Activated T-helper 17 cell treated with anti-CD3 and anti-CD28 coated beads, Interleukin-2, amount 50 U/mL, for 72 hours (primary cell): ENCODE results near the gene NTF4. TPM values are rescaled to one million over a fixed set of nuclear protein-coding genes. Genes with fewer than 3 reads are reported as not detected.
A peak's percentile ranks its signal among the peaks of the same experiment; 100 is the strongest.

ENCODE experiments used
- ATAC-seq: fragments of 150-1000 bp; cut with Tn5 transposase; replicated peaks from 2 replicates; pipeline ENCODE4 v1.10.0; 2021; ENCODE audit warnings: mild to moderate bottlenecking, moderate library complexity
- H3K27ac Mint-ChIP-seq: one replicate; pipeline ENCODE4 v1.8.0; 2022; ENCODE audit warnings: mixed read lengths
- H3K27me3 Mint-ChIP-seq: one replicate; pipeline ENCODE4 v1.8.0; 2022; ENCODE audit warnings: mixed read lengths
- H3K36me3 Mint-ChIP-seq: one replicate; pipeline ENCODE4 v1.8.0; 2022; ENCODE audit warnings: low read depth, mild to moderate bottlenecking, mixed read lengths
- H3K4me1 Mint-ChIP-seq: one replicate; pipeline ENCODE4 v1.8.0; 2022; ENCODE audit warnings: mixed read lengths
- H3K4me3 Mint-ChIP-seq: one replicate; pipeline ENCODE4 v1.8.0; 2022; ENCODE audit warnings: mild to moderate bottlenecking, mixed read lengths
- H3K9me3 Mint-ChIP-seq: one replicate; pipeline ENCODE4 v1.8.0; 2022; ENCODE audit warnings: mixed read lengths
- total RNA-seq, 2 donors: library from RNA; stranded (reverse); gene quantifications; one replicate each; pipeline ENCODE4 v1.2.3, GENCODE V29; 2022

The NTF4 gene, protein sequence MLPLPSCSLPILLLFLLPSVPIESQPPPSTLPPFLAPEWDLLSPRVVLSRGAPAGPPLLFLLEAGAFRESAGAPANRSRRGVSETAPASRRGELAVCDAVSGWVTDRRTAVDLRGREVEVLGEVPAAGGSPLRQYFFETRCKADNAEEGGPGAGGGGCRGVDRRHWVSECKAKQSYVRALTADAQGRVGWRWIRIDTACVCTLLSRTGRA
- total RNA-seq = not detected

- H3K4me1 Mint-ChIP-seq = no peaks in the 10 kb centered on the region
- no peaks in the 10 kb centered on the region for H3K9me3 Mint-ChIP-seq
- H3K4me3 Mint-ChIP-seq = no peak within 1 kb of the TSS
- no peak for ATAC-seq
- H3K36me3 Mint-ChIP-seq = no peaks in the 10 kb centered on the region
- H3K27ac Mint-ChIP-seq = no peak within 1 kb of the TSS
- H3K27me3 Mint-ChIP-seq = peaks cover 40% of the 10 kb centered on the region
Observed at GRCh38 chr19:49064768-49065611, at the start of gene NTF4. NTF4 (minus strand) TSS chr19:49064818; CDS start chr19:49061997, 2,821 bp downstream.

- H3K9me3 Mint-ChIP-seq = no peaks in the 10 kb centered on the region
Observed at GRCh38 chr19:49113762-49114629, 49.4 kb upstream of the NTF4 start, which contains the start of gene LIN7B. LIN7B (plus strand) TSS chr19:49114370; CDS start chr19:49114405, 35 bp downstream.

GRCh38 chr19:49111218-49111998 lies 46.8 kb upstream of the NTF4 start:
- H3K27me3 Mint-ChIP-seq = no peaks in the 10 kb centered on the region
- H3K27ac Mint-ChIP-seq = no peak overlapping the region
- H3K9me3 Mint-ChIP-seq = no peaks in the 10 kb centered on the region
- H3K36me3 Mint-ChIP-seq = peaks cover 28% of the 10 kb centered on the region
- peaks cover 16% of the 10 kb centered on the region for H3K4me1 Mint-ChIP-seq
- H3K4me3 Mint-ChIP-seq = no peak overlapping the region
- no peak for ATAC-seq

More at GRCh38 chr19:49113762-49114629, 49.4 kb upstream of the NTF4 start, which contains the start of gene LIN7B:
- ATAC-seq = peak; percentile 81
- peak within 1 kb of the TSS; percentile 89 for H3K4me3 Mint-ChIP-seq
- H3K36me3 Mint-ChIP-seq = peaks cover 5% of the 10 kb centered on the region
- H3K4me1 Mint-ChIP-seq = peaks cover 17% of the 10 kb centered on the region
- H3K27me3 Mint-ChIP-seq = no peaks in the 10 kb centered on the region
- H3K27ac Mint-ChIP-seq = peak within 1 kb of the TSS; percentile 66

DNA sequence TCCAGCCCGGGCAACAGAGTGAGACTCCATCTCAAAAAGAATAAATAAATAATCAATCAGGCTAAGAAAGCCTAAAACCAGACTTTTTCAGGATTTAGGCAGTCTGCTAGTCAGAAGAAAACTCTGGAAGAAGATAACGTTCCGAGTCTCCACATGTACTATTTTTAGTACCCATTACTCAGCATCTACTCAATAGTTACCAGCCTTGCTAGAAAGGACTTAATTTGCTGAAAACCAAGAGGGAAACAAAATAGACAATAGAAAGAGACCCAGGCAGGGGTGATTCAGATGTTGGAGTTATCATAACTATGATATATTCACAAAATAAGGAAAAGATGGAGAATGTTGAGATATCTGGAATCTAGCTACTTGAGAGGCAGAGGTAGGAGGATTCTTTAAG lies 45.9 kb upstream of the NTF4 start:
- no peaks in the 10 kb centered on the region for H3K9me3 Mint-ChIP-seq
- H3K27me3 Mint-ChIP-seq = no peaks in the 10 kb centered on the region
- ATAC-seq = no peak

GRCh38 chr19:49109569-49110233 lies 45.1 kb upstream of the NTF4 start:
- ATAC-seq = no peak
- Mint-ChIP-seq H3K27ac (no peak overlapping the region), H3K4me1 (peaks cover 22% of the 10 kb centered on the region), H3K36me3 (peaks cover 45% of the 10 kb centered on the region), H3K27me3 (no peaks in the 10 kb centered on the region), H3K4me3 (no peak overlapping the region), H3K9me3 (no peaks in the 10 kb centered on the region)

More for the DNA sequence above, 45.9 kb upstream of the NTF4 start:
- Mint-ChIP-seq H3K4me3 (no peak overlapping the region), H3K27ac (peak overlapping the region; percentile 41), H3K4me1 (peaks cover 16% of the 10 kb centered on the region), H3K36me3 (peaks cover 36% of the 10 kb centered on the region)

DNA sequence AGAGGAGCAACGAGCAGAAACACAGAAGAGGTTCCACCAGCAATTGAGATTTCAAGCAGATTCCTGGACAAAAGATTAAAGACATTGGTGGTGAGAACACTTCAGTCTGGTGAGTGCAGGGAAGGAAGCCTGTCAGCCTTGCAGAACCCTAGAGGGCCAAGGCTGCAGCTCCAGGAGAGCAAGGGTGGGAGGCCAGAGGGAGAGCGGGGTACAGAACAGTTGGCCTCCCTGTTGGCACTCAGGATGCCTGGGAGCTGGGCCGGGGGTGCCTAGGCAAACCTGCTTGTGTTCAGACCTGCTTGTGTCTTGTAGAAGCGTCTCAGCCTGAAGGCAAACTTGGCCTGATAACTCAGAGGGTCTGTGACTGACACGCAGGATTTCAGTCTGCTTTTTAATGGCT lies 44.4 kb upstream of the NTF4 start:
- no peaks in the 10 kb centered on the region for H3K27me3 Mint-ChIP-seq
- ATAC-seq = no peak
- H3K4me3 Mint-ChIP-seq = no peak overlapping the region
- peaks cover 22% of the 10 kb centered on the region for H3K4me1 Mint-ChIP-seq
- H3K36me3 Mint-ChIP-seq = peaks cover 52% of the 10 kb centered on the region
- no peaks in the 10 kb centered on the region for H3K9me3 Mint-ChIP-seq
- H3K27ac Mint-ChIP-seq = peak overlapping the region; percentile 15

DNA sequence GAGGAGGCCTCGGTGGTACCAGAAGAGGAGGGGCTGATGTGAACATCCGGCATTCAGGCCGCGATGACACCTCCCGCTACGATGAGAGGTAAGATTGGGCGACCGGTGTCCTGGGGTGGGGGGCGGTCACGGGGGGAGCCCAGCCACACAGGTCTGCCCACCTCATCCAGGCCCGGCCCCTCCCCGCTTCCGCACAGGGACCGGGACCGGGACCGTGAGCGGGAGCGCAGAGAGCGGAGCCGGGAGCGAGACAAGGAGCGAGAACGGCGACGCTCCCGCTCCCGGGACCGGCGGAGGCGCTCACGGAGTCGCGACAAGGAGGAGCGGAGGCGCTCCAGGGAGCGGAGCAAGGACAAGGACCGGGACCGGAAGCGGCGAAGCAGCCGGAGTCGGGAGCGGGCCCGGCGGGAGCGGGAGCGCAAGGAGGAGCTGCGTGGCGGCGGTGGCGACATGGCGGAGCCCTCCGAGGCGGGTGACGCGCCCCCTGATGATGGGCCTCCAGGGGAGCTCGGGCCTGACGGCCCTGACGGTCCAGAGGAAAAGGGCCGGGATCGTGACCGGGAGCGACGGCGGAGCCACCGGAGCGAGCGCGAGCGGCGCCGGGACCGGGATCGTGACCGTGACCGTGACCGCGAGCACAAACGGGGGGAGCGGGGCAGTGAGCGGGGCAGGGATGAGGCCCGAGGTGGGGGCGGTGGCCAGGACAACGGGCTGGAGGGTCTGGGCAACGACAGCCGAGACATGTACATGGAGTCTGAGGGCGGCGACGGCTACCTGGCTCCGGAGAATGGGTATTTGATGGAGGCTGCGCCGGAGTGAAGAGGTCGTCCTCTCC lies 43.2 kb upstream of the NTF4 start:
- Mint-ChIP-seq H3K27me3 (no peaks in the 10 kb centered on the region), H3K4me3 (no peak overlapping the region), H3K9me3 (no peaks in the 10 kb centered on the region), H3K36me3 (peaks cover 57% of the 10 kb centered on the region), H3K4me1 (peaks cover 16% of the 10 kb centered on the region), H3K27ac (no peak overlapping the region)
- no peak for ATAC-seq

DNA sequence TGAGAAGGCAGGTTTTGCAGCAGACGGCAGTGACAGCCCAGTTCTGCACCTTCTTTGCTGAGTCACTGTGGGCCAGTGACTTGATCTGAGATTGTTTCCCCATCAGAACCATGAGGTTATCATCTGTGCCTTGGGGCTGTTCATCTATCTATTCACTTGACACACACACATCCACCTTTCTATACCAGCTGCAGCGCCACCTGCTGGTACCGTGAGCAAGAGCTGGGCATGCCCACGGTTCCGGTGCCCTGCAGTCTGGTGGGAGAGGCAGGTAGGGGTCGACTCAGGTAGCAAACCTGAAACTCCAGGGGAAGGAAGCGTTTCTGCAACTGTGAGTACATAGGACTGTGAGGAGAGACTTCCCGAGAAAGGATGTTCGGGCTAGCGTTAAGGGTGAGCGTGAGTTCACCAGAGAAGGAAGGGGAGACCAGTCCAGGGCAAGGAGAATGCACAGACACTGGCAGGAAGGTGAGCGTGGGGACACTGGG lies 42.1 kb upstream of the NTF4 start:
- no peak overlapping the region for H3K4me3 Mint-ChIP-seq
- H3K4me1 Mint-ChIP-seq = peaks cover 16% of the 10 kb centered on the region
- no peak overlapping the region for H3K27ac Mint-ChIP-seq
- no peaks in the 10 kb centered on the region for H3K9me3 Mint-ChIP-seq
- H3K27me3 Mint-ChIP-seq = no peaks in the 10 kb centered on the region
- peaks cover 65% of the 10 kb centered on the region for H3K36me3 Mint-ChIP-seq
- peak; percentile 73 for ATAC-seq

- ATAC-seq = no peak
Observed at GRCh38 chr19:49104229-49104864, 39.7 kb upstream of the NTF4 start.

GRCh38 chr19:49103331-49104085 lies 38.9 kb upstream of the NTF4 start:
- Mint-ChIP-seq H3K27me3 (no peaks in the 10 kb centered on the region), H3K4me3 (no peak overlapping the region), H3K4me1 (peaks cover 14% of the 10 kb centered on the region), H3K36me3 (peaks cover 84% of the 10 kb centered on the region), H3K27ac (no peak overlapping the region), H3K9me3 (no peaks in the 10 kb centered on the region)
- no peak for ATAC-seq

More at GRCh38 chr19:49104229-49104864, 39.7 kb upstream of the NTF4 start:
- Mint-ChIP-seq H3K9me3 (no peaks in the 10 kb centered on the region), H3K27ac (peak overlapping the region; percentile 54), H3K36me3 (peaks cover 84% of the 10 kb centered on the region), H3K27me3 (no peaks in the 10 kb centered on the region), H3K4me3 (no peak overlapping the region), H3K4me1 (peaks cover 20% of the 10 kb centered on the region)

GRCh38 chr19:49102303-49102702 lies 37.7 kb upstream of the NTF4 start:
- no peak overlapping the region for H3K27ac Mint-ChIP-seq

More at GRCh38 chr19:49102303-49102702, 37.7 kb upstream of the NTF4 start:
- Mint-ChIP-seq H3K36me3 (peaks cover 87% of the 10 kb centered on the region), H3K4me1 (peaks cover 14% of the 10 kb centered on the region), H3K27me3 (no peaks in the 10 kb centered on the region), H3K9me3 (no peaks in the 10 kb centered on the region), H3K4me3 (no peak overlapping the region)
- no peak for ATAC-seq
